PC-3 (cell line): ENCODE measurements around the gene FA2H. TPM values are rescaled to one million over a fixed set of nuclear protein-coding genes. Genes with fewer than 3 reads are reported as not detected.

Experiments used
- ATAC-seq: fragments of 200-7000 bp; cut with Tn5 transposase; 2 replicates; pipeline ENCODE4 v1.9.1; 2020; ENCODE audit warnings: mild to moderate bottlenecking, moderate library complexity
- BruUV-seq: library from RNA; stranded (reverse); fragments of 400-500 nt; replicated peaks from 2 replicates; lab custom pipeline; 2021; lab: Mats Ljungman, UMichigan
- CTCF ChIA-PET: fragments of 300-600 bp; sonication (Branson Sonifier 250); formaldehyde crosslinking; loops from one replicate; lab custom pipeline; 2022; ENCODE audit warnings: antibody characterized with exemption; lab: Charles Lee
- POLR2A ChIA-PET: fragments of 300-600 bp; sonication (Branson Sonifier 250); formaldehyde crosslinking; loops from one replicate; lab custom pipeline; 2022; ENCODE audit warnings: antibody characterized with exemption; ENCODE audit not compliant: unreplicated experiment; lab: Charles Lee
- DNase-seq: peaks from one replicate; pipeline ENCODE4 v3.0.0-alpha.2; 2015
- H2AFZ ChIP-seq: fragments of 300-600 bp; sonication (generic); 2 replicates; pipeline ENCODE4 v1.6.0; 2016; ENCODE audit warnings: antibody characterized with exemption, low read length
- H3F3A ChIP-seq: fragments of 300-600 bp; sonication (generic); one replicate; pipeline ENCODE4 v1.6.0; 2017; ENCODE audit warnings: antibody characterized with exemption, low read length, control low read depth, mild to moderate bottlenecking; ENCODE audit not compliant: unreplicated experiment
- H3K27ac ChIP-seq: fragments of 300-600 bp; sonication (generic); 2 replicates; pipeline ENCODE4 v1.5.1; 2016; ENCODE audit warnings: mild to moderate bottlenecking, low read length
- H3K27me3 ChIP-seq: fragments of 300-600 bp; sonication (generic); 2 replicates; pipeline ENCODE4 v1.6.1; 2016; ENCODE audit warnings: low read length, mixed read lengths
- H3K36me3 ChIP-seq: fragments of 300-600 bp; sonication (generic); 2 replicates; pipeline ENCODE4 v1.6.1; 2016; ENCODE audit warnings: low read depth, mixed run types, low read length, mixed read lengths
- H3K4me1 ChIP-seq: fragments of 300-600 bp; sonication (generic); 2 replicates; pipeline ENCODE4 v1.5.1; 2016; ENCODE audit warnings: low read length; ENCODE audit not compliant: insufficient read depth
- H3K4me2 ChIP-seq: fragments of 300-600 bp; sonication (generic); 2 replicates; pipeline ENCODE4 v1.6.0; 2016; ENCODE audit warnings: low read length
- H3K4me3 ChIP-seq: fragments of 300-600 bp; sonication (generic); 2 replicates; pipeline ENCODE4 v1.5.1; 2016; ENCODE audit warnings: mild to moderate bottlenecking, low read length, mixed read lengths
- H3K79me2 ChIP-seq: fragments of 300-600 bp; sonication (generic); 2 replicates; pipeline ENCODE4 v1.6.1; 2017; ENCODE audit warnings: low read length, mixed read lengths
- H3K9ac ChIP-seq: fragments of 300-600 bp; sonication (generic); 2 replicates; pipeline ENCODE4 v1.6.0; 2016; ENCODE audit warnings: mild to moderate bottlenecking, low read length
- H3K9me2 ChIP-seq: fragments of 300-600 bp; sonication (generic); replicated peaks from 2 replicates; pipeline ENCODE4 v1.6.1; 2016; ENCODE audit warnings: mixed run types, low read length, mixed read lengths
- H3K9me3 ChIP-seq: fragments of 300-600 bp; sonication (generic); 2 replicates; pipeline ENCODE4 v1.6.1; 2016; ENCODE audit warnings: low read length, mixed read lengths
- H4K20me1 ChIP-seq: fragments of 300-600 bp; sonication (generic); 2 replicates; pipeline ENCODE4 v1.6.1; 2016; ENCODE audit warnings: low read length, mixed read lengths
- EZH2 ChIP-seq: fragments of 300-600 bp; sonication (generic); IDR thresholded peaks from one replicate; pipeline ENCODE4 v1.6.1; 2017; ENCODE audit warnings: antibody characterized with exemption, mild to moderate bottlenecking, low read length; ENCODE audit not compliant: unreplicated experiment
- EZH2phosphoT487 ChIP-seq: fragments of 300-600 bp; sonication (generic); IDR thresholded peaks from 2 replicates; pipeline ENCODE4 v1.6.1; 2018; ENCODE audit warnings: mild to moderate bottlenecking, antibody characterized with exemption, low read length, borderline replicate concordance
- intact Hi-C: fragments of 100-400 bp; cut with micrococcal nuclease; formaldehyde crosslinking; loops from 2 replicates; pipeline ENCODE4 v1.9.0; 2023
- total RNA-seq: library from RNA; depleted of rRNA; stranded (reverse); fragments of >200 nt; gene quantifications from 2 replicates; pipeline ENCODE4 v1.2.3, GENCODE V29; 2014
- TF ChIP-seq, protein P1 (sequence below): fragments of 300-600 bp; sonication (generic); conservative IDR thresholded peaks from 2 replicates; pipeline ENCODE4 v1.5.1; 2017; ENCODE audit warnings: antibody characterized with exemption, low read depth, mild to moderate bottlenecking, low read length

FA2H gene
- total RNA-seq, 1 experiment from 2014 or later = 3.9 TPM

DNA sequence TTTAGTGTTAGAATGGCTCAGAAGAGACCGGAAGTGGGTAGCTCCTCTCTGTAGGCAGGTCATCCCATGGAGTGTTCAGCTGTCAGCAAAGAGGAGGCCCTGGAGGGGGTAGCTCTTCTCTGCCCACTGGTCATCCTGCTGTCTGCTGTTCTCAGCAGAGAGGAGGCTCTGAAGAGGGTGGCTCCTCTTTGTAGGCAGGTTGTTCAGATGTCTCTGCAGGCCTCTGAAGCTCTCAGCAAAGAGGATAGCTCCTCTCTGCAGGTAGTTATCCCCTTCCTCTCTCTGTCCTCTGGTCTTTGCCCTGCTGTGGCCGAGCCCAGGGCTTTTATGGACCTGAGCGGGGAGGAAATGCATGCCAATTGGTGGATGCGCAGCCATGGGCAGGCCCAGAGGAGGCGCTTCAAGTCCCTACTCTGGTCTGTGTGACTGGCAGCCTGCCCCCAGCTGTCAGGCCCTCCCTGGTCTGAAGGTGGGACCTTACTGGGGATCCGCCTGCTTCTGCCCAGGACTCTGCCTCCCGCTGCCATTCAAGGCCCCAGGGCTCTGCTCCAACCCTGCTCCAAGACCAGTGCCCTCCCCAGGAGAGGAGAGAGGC is 32.5 kb upstream of the FA2H start:
- no peak for DNase-seq
- ATAC-seq = no peak
- CTCF ChIA-PET = no interaction called here
- intact Hi-C loops = no loop called here
- Histone ChIP-seq H3K36me3 (no peaks in the 10 kb centered on the region), H3K27me3 (no peaks in the 10 kb centered on the region), H3K79me2 (no peaks in the 10 kb centered on the region), H3K4me1 (no peaks in the 10 kb centered on the region), H3K9me3 (no peaks in the 10 kb centered on the region), H3K4me2 (no peak overlapping the region), H3K27ac (no peak overlapping the region), H3K4me3 (no peak overlapping the region), H4K20me1 (no peaks in the 10 kb centered on the region), H3F3A (no peaks in the 10 kb centered on the region), H3K9ac (no peak overlapping the region), H3K9me2 (no peaks in the 10 kb centered on the region), H2AFZ (no peak overlapping the region)
- TF ChIP-seq, protein P1, sequence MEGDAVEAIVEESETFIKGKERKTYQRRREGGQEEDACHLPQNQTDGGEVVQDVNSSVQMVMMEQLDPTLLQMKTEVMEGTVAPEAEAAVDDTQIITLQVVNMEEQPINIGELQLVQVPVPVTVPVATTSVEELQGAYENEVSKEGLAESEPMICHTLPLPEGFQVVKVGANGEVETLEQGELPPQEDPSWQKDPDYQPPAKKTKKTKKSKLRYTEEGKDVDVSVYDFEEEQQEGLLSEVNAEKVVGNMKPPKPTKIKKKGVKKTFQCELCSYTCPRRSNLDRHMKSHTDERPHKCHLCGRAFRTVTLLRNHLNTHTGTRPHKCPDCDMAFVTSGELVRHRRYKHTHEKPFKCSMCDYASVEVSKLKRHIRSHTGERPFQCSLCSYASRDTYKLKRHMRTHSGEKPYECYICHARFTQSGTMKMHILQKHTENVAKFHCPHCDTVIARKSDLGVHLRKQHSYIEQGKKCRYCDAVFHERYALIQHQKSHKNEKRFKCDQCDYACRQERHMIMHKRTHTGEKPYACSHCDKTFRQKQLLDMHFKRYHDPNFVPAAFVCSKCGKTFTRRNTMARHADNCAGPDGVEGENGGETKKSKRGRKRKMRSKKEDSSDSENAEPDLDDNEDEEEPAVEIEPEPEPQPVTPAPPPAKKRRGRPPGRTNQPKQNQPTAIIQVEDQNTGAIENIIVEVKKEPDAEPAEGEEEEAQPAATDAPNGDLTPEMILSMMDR = no peak
- TF ChIP-seq EZH2 (no peak), EZH2phosphoT487 (no peak)
- POLR2A ChIA-PET = no interaction called here
- BruUV-seq = no TSS peak

DNA sequence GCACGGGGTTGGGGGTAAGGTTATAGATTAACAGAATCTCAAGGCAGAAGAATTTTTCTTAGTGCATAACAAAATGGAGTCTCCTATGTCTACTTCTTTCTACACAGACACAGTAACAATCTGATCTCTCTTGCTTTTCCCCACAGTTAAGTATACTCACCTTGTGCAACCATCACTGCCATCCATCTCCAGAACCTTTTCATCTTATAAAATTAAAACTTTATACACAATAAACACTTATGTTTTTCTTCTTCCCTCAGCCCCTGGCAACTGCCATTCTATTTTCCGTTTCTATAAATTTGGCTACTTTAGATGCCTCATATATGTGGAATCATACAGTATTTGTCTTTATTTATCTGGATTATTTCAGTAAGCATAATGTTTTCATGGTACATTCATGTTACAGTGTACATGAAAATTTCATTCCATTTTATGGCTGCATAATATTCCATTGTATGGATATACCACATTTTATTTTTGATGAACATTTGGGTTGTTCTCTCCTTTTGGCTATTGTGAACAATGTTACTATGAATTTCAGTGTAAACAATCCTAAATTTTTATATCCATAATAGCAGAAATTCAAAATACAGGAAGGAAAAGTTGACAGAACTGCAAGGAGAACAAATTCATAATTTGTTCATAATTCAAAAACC is 25.7 kb upstream of the FA2H start:
- Histone ChIP-seq H4K20me1 (no peaks in the 10 kb centered on the region), H3K4me3 (no peak overlapping the region), H3F3A (no peaks in the 10 kb centered on the region), H3K9me2 (no peaks in the 10 kb centered on the region), H3K4me1 (no peaks in the 10 kb centered on the region), H3K27ac (no peak overlapping the region), H3K79me2 (no peaks in the 10 kb centered on the region), H3K36me3 (no peaks in the 10 kb centered on the region), H3K9me3 (no peaks in the 10 kb centered on the region), H3K4me2 (no peak overlapping the region), H3K9ac (no peak overlapping the region), H3K27me3 (no peaks in the 10 kb centered on the region), H2AFZ (no peak overlapping the region)
- no peak for ATAC-seq
- POLR2A ChIA-PET = no interaction called here
- BruUV-seq = no TSS peak
- no peak for DNase-seq
- intact Hi-C loops = no loop called here
- CTCF ChIA-PET = no interaction called here
- TF ChIP-seq, protein P1 = no peak
- no peak for TF ChIP-seq EZH2phosphoT487
- TF ChIP-seq EZH2 = no peak

DNA sequence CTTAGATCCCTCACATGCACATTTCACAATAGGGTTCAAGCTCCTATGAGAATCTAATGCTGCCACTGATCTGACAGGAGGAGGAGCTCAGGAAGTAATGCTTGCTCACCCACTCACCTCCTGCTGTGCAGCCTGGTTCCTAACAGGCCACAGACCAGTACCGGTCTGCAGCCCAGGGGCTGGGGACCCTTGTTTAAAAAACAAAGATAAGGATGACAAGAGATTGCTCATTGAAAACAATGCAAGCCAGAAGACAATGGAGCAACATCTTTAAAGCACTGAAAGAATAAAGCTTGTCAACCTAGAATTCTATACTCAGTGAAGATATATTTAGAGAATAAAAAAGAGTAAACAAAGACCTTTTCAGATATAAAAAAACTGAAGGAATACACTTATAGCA is 22.8 kb upstream of the FA2H start:
- Histone ChIP-seq H3K4me3 (no peak overlapping the region), H2AFZ (no peak overlapping the region), H3K9me2 (no peaks in the 10 kb centered on the region), H3K27me3 (no peaks in the 10 kb centered on the region), H3K9me3 (no peaks in the 10 kb centered on the region), H4K20me1 (no peaks in the 10 kb centered on the region), H3K4me1 (no peaks in the 10 kb centered on the region), H3K4me2 (no peak overlapping the region), H3K36me3 (no peaks in the 10 kb centered on the region), H3K9ac (no peak overlapping the region), H3F3A (no peaks in the 10 kb centered on the region), H3K27ac (no peak overlapping the region), H3K79me2 (no peaks in the 10 kb centered on the region)
- ATAC-seq = no peak
- ChIA-PET CTCF (no interaction called here), POLR2A (no interaction called here)
- no TSS peak for BruUV-seq
- intact Hi-C loops = no loop called here
- no peak for DNase-seq
- TF ChIP-seq EZH2phosphoT487 (no peak), EZH2 (no peak)
- TF ChIP-seq, protein P1 = no peak
